Raji (cell line): ENCODE results near the gene MAOB.

Experiments used
- POLR2A ChIP-seq: IDR thresholded peaks from 2 replicates; pipeline ENCODE4 v1.6.1; 2011; ENCODE audit warnings: low read depth, low read length, control low read depth; ENCODE audit not compliant: insufficient read depth

Gene MAOB

DNA sequence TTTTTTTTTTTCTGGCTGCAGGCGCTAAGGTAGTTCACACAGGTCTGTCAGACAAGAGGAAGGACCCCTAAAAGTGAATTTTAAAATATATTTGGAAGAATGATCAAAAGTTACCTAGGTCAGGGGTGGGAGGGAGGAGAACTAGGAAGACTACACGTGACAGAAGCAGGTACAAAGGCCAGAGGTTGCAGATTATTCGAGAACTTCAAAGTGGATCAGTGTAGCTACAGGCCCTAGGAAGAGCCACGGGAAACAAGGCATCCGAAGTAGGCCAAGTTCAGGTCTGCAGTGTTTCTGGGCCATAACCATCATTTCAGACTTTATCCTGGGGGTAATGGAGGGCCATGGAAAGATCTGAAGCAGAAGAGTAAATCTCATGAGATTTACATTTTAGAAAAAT, 16.5 kb downstream of the MAOB start:
- no peak for TF ChIP-seq POLR2A

DNA sequence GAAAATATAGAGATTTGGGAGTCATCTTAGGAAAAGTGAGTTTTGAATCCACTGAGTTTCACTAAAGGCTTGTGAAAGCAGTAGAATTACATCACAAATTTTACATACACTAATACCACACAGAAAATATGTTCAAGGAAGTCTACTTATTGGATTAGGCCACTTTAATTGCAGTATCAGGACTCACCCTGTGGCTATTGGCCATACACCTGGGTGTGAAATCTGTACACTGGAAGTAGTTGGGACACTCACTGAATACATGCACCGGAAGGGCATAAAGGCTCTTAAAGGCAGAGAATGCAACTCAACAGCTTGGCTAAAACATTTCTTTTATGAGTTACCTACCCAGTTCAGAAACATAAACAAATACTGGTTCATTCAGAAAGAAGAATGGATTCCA, 19.8 kb downstream of the MAOB start:
- no peak for TF ChIP-seq POLR2A

GRCh38 chrX:43861750-43862149, 20.5 kb downstream of the MAOB start:
- no peak for TF ChIP-seq POLR2A

DNA sequence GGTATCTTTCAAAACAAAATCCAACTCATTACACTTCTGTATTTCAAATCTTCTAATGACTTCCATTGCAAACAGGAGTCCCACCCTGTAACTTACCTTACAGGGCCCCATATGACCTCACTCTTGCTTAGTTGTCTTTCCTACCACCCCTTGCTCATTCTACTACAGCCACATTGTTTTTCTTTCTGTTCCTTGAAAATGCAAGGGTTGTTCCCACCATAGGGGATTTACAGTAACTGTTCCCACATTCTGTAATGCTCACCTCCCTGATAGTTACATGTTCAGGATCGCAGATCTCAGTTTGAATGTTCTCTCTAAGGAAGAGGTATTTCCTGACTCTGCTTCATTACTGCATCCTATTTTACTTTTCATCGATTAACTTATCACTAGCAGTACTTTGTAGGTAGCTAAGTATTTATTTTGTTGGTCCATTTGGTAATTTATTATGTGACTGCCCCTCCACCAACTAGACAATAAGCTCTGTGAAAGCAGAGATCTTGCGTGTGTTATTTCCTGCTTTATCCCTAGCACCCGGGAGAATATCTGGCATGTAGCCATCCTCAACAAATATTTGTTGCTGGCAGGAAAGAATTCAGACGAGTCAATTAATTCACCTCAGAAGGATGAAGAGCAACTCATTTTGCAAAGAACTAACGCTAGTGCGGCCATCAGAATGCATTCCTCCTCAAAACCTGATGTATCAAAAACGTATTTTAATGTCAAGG, 21.4 kb downstream of the MAOB start:
- no peak for TF ChIP-seq POLR2A

DNA sequence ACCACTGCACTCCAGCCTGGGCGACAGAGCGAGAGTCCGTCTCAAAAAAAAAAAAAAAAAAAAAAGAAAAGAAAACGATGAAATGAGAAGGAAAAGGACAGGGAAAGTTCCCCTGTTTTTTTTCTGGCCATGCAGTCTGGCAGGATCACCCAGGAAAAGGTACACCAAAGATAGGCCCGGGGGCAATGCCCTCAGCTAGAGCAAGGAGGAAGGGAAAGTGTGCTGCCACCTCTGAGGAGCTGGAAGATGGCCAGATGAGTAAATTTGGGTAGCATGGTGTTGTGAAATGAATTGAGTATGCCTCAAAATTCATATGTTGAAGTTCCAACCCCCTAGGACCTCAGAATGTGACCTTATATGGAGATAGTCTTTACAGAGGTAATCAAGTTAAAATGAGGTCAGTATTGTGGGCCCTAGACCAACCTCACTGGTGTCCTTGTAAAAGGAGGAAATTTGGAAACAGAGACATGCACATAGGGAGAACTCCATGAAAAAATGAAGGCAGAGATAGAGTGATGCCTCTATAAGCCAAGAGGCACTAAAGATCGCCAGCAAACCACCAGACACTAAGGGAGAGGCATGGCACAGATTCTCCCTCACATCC, 28.9 kb downstream of the MAOB start:
- TF ChIP-seq POLR2A, result no peak

GRCh38 chrX:43850629-43851028, 31.6 kb downstream of the MAOB start:
- TF ChIP-seq POLR2A, result no peak

- no peak for TF ChIP-seq POLR2A
Measured at GRCh38 chrX:43849173-43849572, 33.1 kb downstream of the MAOB start.

DNA sequence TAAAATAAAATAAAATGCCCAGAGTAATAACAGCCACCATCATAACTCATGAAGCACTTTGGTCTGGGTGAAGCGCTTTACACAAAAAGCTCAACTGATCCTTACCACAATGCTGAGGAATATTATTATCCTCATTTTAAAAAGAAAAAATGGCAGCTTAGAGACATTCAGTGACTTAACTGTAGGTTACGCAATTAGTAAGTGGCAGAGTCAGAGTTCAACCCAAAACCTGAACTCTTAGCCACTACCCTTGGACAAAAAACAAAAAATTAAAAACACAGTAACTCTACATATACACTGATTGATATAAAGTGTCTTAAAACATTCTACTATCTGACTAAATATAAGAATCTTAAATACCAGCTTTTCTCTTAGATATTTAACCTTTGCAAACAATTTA, 34.9 kb downstream of the MAOB start:
- TF ChIP-seq POLR2A, result no peak

DNA sequence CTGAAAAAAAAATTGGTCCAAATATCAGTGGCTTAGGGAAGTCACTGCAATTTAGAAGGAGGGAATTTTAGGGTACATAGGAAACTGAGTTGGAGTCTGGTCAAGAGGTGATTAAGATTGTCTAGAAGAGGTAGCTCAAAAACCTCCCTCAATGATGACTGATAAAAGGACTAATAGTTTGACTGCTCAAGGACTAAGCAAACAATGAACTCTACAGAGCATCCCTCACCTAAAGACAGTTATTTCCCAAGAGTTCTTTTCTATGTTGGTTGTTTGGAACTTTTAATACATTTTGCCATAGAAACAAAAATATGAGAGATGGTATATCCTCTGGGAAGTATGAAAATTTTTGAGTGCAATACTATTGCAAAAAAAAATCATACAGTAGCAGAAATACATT, 35.7 kb downstream of the MAOB start:
- no peak for TF ChIP-seq POLR2A

DNA sequence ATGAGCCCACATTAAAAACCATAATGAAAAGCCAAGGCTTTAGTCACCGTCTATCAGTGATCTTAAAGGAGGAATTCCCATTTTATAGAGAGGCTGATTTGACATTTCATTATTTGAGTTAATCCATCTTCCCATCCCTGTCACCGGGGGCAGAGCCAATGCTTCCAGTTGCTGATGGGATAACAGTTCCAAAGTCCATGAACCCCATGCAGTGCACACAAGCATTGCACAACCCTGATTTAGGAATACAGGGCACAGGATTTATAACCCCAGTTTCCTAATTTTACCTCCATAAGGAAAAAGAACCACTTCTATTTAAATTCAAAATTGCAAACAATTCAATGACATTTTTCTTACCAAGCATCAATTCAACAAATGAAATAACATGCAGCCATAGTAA, 36.5 kb downstream of the MAOB start:
- TF ChIP-seq POLR2A, result no peak

DNA sequence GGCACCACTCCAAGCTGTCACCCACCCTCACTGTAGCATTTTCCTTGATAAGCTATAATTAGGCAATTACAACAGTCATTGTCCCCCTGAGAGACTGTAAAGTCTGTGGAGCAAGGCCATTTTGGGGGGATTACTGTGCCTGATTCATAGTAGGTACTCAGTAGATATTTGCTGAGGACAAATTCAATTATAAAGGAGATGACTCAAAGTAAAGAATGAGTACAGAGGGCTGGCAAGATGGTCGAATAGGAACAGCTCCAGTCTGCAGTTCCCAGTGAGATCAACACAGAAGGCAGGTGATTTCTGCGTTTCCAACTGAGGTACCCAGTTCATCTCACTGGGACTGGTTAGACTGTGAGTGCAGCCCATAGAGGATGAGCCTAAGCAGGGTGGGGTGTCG, 42.0 kb downstream of the MAOB start:
- TF ChIP-seq POLR2A, result no peak

DNA sequence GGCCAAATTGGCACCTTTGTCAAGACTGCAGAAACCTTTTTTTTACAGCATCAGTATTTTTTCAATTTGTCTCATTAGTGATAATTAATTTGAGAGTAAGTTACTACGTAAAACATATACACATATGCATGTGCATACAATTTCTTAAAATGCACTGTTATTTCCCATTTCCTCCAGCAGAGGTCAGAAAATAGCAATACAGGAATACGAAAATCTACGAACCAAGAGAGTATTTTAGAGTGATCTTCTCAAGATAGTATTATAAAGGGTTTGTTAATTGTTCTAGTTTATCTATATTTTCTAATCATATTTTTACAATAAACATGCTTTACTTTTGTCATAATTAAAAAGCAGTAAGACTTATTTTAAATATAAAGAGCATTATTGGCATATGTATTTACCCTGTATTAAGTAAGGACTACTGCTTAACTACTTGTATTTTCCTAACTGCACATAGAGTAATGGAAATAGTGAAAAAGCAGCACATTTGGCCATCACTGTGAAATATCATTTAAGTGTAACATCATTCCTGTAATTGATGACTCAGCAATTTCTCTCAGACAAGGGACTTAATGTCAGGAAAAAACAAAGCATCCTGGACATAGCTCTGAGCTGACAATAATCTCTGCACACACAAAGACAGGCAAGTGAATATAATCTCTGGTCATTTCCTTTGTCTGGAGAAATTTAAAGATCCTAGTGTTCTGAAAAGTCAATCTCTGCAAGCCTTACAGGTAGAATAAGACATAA, 45.6 kb downstream of the MAOB start:
- TF ChIP-seq POLR2A, result no peak

GRCh38 chrX:43835559-43835958, 46.7 kb downstream of the MAOB start:
- no peak for TF ChIP-seq POLR2A

DNA sequence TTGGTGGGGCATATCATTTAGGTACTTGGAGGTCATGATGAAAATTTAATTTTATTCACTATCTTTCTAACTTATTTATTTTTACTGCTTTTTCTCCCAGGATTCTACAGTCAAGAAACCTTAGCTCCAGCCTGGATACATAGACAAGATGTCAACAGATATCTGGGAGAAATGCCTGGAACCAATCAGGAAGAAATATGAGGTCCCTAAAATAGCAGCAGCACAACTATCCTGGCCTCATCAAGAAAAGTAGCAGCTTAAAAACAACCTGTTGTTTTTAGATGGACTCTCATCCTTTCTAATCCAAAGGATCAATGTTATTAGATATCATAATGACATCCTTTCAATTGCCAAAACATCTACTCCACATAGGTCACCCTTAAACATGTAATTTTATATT, 54.5 kb downstream of the MAOB start:
- no peak for TF ChIP-seq POLR2A

GRCh38 chrX:43822014-43822413, 60.2 kb downstream of the MAOB start:
- TF ChIP-seq POLR2A, result no peak

DNA sequence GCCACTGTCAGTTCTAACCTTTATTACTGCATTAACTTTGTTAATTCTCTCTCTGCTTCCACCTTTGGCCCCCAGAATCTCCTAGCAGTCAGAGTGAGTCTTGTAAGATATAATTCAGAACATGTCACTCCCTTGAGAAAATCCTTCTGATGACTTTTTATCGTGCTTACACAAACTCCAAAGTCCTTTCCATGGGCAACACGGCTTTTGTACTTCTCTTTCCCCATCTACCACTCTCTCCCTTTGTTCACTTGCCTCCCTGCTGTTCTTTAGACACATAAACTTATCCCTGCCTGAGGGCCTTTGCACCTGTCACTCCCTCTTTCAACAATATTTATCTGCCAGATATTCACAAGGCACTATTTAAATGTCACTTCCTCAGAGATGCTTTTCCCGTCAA, 64.8 kb downstream of the MAOB start:
- TF ChIP-seq POLR2A, result no peak
